GM12872 (cell line): Measurements from ENCODE around the gene SH3RF2.

Source experiments
- CTCF ChIP-seq: IDR thresholded peaks from 3 replicates; pipeline ENCODE4 v1.5.1; 2011; ENCODE audit warnings: low read depth, mild to moderate bottlenecking, low read length, moderate library complexity; ENCODE audit not compliant: insufficient read depth

Gene SH3RF2

GRCh38 chr5:145990170-145990569 is 53.8 kb downstream of the SH3RF2 start:
- TF ChIP-seq CTCF, result no peak

- no peak for TF ChIP-seq CTCF
Observed at GRCh38 chr5:145991044-145991575, 54.7 kb downstream of the SH3RF2 start.

- TF ChIP-seq CTCF, result no peak
Observed at GRCh38 chr5:145996135-145996534, 59.8 kb downstream of the SH3RF2 start.

GRCh38 chr5:145999208-145999607 is 62.8 kb downstream of the SH3RF2 start:
- no peak for TF ChIP-seq CTCF

- TF ChIP-seq CTCF, result no peak
Observed at GRCh38 chr5:146000072-146000471, 63.7 kb downstream of the SH3RF2 start.

- no peak for TF ChIP-seq CTCF
Observed at GRCh38 chr5:146001544-146002190, 65.3 kb downstream of the SH3RF2 start.

- no peak for TF ChIP-seq CTCF
Observed at GRCh38 chr5:146002491-146002890, 66.1 kb downstream of the SH3RF2 start.
